ENCODE data around the gene COX10.
"Not testable (repeated sequence)": the region's sequence is repeated elsewhere in the genome, so short reads cannot be mapped to it uniquely, and the experiment has no call there.

COX10 gene

GRCh38 chr17:14169901-14170300, 100.6 kb downstream of the COX10 start:
- no peak overlapping the region for H3K4me3 ChIP-seq (ENCODE audit: control insufficient read depth, low read depth, low read length)
- TF ChIP-seq CTCF (IDR thresholded peaks at IDR 0.05; ENCODE audit: control insufficient read depth, insufficient read depth, low read depth, low read length, missing control alignments): no peak
- DNase-seq (ENCODE audit: low read depth): no peak

- not testable (repeated sequence) for DNase-seq (ENCODE audit: low read depth); H3K4me3 ChIP-seq (ENCODE audit: control insufficient read depth, low read depth, low read length)
Observed at GRCh38 chr17:14176989-14177388, 107.7 kb downstream of the COX10 start.

GRCh38 chr17:14177801-14178200, 108.5 kb downstream of the COX10 start:
- DNase-seq (ENCODE audit: low read depth); H3K4me3 ChIP-seq (ENCODE audit: control insufficient read depth, low read depth, low read length): not testable (repeated sequence)

GRCh38 chr17:14179951-14180350, 110.6 kb downstream of the COX10 start:
- not testable (repeated sequence) for H3K4me3 ChIP-seq (ENCODE audit: control insufficient read depth, low read depth, low read length); DNase-seq (ENCODE audit: low read depth)

GRCh38 chr17:14182084-14182483, 112.8 kb downstream of the COX10 start:
- not testable (repeated sequence) for DNase-seq (ENCODE audit: low read depth); H3K4me3 ChIP-seq (ENCODE audit: control insufficient read depth, low read depth, low read length)

- H3K4me3 ChIP-seq (ENCODE audit: control insufficient read depth, low read depth, low read length); DNase-seq (ENCODE audit: low read depth): not testable (repeated sequence)
Observed at GRCh38 chr17:14184536-14184935, 115.2 kb downstream of the COX10 start.

- DNase-seq (ENCODE audit: low read depth); H3K4me3 ChIP-seq (ENCODE audit: control insufficient read depth, low read depth, low read length): not testable (repeated sequence)
Observed at GRCh38 chr17:14186443-14186842, 117.1 kb downstream of the COX10 start.

- not testable (repeated sequence) for H3K4me3 ChIP-seq (ENCODE audit: control insufficient read depth, low read depth, low read length); DNase-seq (ENCODE audit: low read depth)
Observed at GRCh38 chr17:14190774-14191173, 121.5 kb downstream of the COX10 start.

GRCh38 chr17:14191469-14191868, 122.2 kb downstream of the COX10 start:
- not testable (repeated sequence) for DNase-seq (ENCODE audit: low read depth); H3K4me3 ChIP-seq (ENCODE audit: control insufficient read depth, low read depth, low read length)

GRCh38 chr17:14192039-14192438, 122.7 kb downstream of the COX10 start:
- not testable (repeated sequence) for H3K4me3 ChIP-seq (ENCODE audit: control insufficient read depth, low read depth, low read length); DNase-seq (ENCODE audit: low read depth)

- not testable (repeated sequence) for H3K4me3 ChIP-seq (ENCODE audit: control insufficient read depth, low read depth, low read length); DNase-seq (ENCODE audit: low read depth)
Observed at GRCh38 chr17:14192636-14193344, 123.5 kb downstream of the COX10 start.

GRCh38 chr17:14196377-14196997, 127.2 kb downstream of the COX10 start:
- no peak for DNase-seq (ENCODE audit: low read depth)
- no peak for TF ChIP-seq CTCF (IDR thresholded peaks at IDR 0.05; ENCODE audit: control insufficient read depth, insufficient read depth, low read depth, low read length, missing control alignments)
- H3K4me3 ChIP-seq (ENCODE audit: control insufficient read depth, low read depth, low read length): no peak overlapping the region

Data from AG09309 (cell line).